Astrocyte (in vitro differentiated cells and primary cell): ENCODE data around the gene TIPIN. TPM values are rescaled to one million over a fixed set of nuclear protein-coding genes. Genes with fewer than 3 reads are reported as not detected.

Source experiments
- DNase-seq: peaks from one replicate; pipeline ENCODE4 v3.0.0-alpha.2; 2010; ENCODE audit warnings: low read depth
- FAIRE-seq: peaks from 2 replicates; lab custom pipeline; 2011; peaks lifted over from hg19 to GRCh38; lab: Jason Lieb, UNC
- H2AFZ ChIP-seq: 2 replicates; pipeline ENCODE4 v1.6.0; 2012; ENCODE audit warnings: low read depth, low read length, inconsistent platforms
- H3K27ac ChIP-seq: 2 replicates; pipeline ENCODE4 v1.5.1; 2011; ENCODE audit warnings: low read depth, low read length, inconsistent platforms
- H3K27me3 ChIP-seq: 2 replicates; pipeline ENCODE4 v1.6.0; 2011; ENCODE audit warnings: low read length, inconsistent platforms; ENCODE audit not compliant: insufficient read depth
- H3K36me3 ChIP-seq: 2 replicates; pipeline ENCODE4 v1.5.1; 2011; ENCODE audit warnings: low read length, inconsistent platforms; ENCODE audit not compliant: insufficient read depth
- H3K4me1 ChIP-seq: 2 replicates; pipeline ENCODE4 v1.5.1; 2011; ENCODE audit warnings: low read length, inconsistent platforms; ENCODE audit not compliant: insufficient read depth
- H3K4me2 ChIP-seq: 2 replicates; pipeline ENCODE4 v1.6.0; 2012; ENCODE audit warnings: low read length, inconsistent platforms
- H3K4me3 ChIP-seq: 2 replicates; pipeline ENCODE4 v1.5.1; 2011; ENCODE audit warnings: low read depth, mild to moderate bottlenecking, low read length, inconsistent platforms; ENCODE audit not compliant: insufficient read depth
- H3K79me2 ChIP-seq: 2 replicates; pipeline ENCODE4 v1.6.0; 2012; ENCODE audit warnings: mild to moderate bottlenecking, low read length, inconsistent platforms; ENCODE audit not compliant: insufficient read depth
- H3K9ac ChIP-seq: 2 replicates; pipeline ENCODE4 v1.6.0; 2012; ENCODE audit warnings: mild to moderate bottlenecking, low read length, inconsistent platforms
- H3K9me3 ChIP-seq: 2 replicates; pipeline ENCODE4 v1.5.1; 2012; ENCODE audit warnings: low read depth, mild to moderate bottlenecking, low read length, inconsistent platforms; ENCODE audit not compliant: insufficient read depth
- H4K20me1 ChIP-seq: 2 replicates; pipeline ENCODE4 v1.6.0; 2012; ENCODE audit warnings: low read length, inconsistent platforms; ENCODE audit not compliant: insufficient read depth
- H3K27ac Mint-ChIP-seq: one replicate; pipeline ENCODE4 v1.8.0; 2021; ENCODE audit warnings: mild to moderate bottlenecking, mixed read lengths; ENCODE audit not compliant: unreplicated experiment
- H3K27me3 Mint-ChIP-seq: one replicate; pipeline ENCODE4 v1.8.0; 2021; ENCODE audit warnings: low read depth, mixed read lengths; ENCODE audit not compliant: unreplicated experiment
- H3K36me3 Mint-ChIP-seq: one replicate; pipeline ENCODE4 v1.8.0; 2021; ENCODE audit warnings: low read depth, mixed read lengths; ENCODE audit not compliant: unreplicated experiment
- H3K4me1 Mint-ChIP-seq: one replicate; pipeline ENCODE4 v1.8.0; 2021; ENCODE audit warnings: low read depth, mixed read lengths; ENCODE audit not compliant: unreplicated experiment
- H3K4me3 Mint-ChIP-seq: one replicate; pipeline ENCODE4 v1.8.0; 2021; ENCODE audit warnings: mild to moderate bottlenecking, moderate library complexity, mixed read lengths; ENCODE audit not compliant: unreplicated experiment
- H3K9me3 Mint-ChIP-seq: one replicate; pipeline ENCODE4 v1.8.0; 2021; ENCODE audit warnings: mild to moderate bottlenecking, mixed read lengths; ENCODE audit not compliant: unreplicated experiment
- EZH2 ChIP-seq: IDR thresholded peaks from 2 replicates; pipeline ENCODE4 v1.6.1; 2012; ENCODE audit warnings: mild to moderate bottlenecking, low read length, inconsistent platforms; ENCODE audit not compliant: insufficient read depth
- total RNA-seq: library from RNA; stranded (reverse); gene quantifications from 2 replicates; pipeline ENCODE4 v1.2.1, GENCODE V29; 2021
- TF ChIP-seq, protein P1 (sequence below): IDR thresholded peaks from 2 replicates; pipeline ENCODE4 v1.5.1; 2011; ENCODE audit warnings: low read depth, mild to moderate bottlenecking, inconsistent platforms, low read length, moderate library complexity; ENCODE audit not compliant: insufficient read depth

TIPIN gene
- total RNA-seq, 1 donor from 2014 or later, result 5.6 TPM

DNA sequence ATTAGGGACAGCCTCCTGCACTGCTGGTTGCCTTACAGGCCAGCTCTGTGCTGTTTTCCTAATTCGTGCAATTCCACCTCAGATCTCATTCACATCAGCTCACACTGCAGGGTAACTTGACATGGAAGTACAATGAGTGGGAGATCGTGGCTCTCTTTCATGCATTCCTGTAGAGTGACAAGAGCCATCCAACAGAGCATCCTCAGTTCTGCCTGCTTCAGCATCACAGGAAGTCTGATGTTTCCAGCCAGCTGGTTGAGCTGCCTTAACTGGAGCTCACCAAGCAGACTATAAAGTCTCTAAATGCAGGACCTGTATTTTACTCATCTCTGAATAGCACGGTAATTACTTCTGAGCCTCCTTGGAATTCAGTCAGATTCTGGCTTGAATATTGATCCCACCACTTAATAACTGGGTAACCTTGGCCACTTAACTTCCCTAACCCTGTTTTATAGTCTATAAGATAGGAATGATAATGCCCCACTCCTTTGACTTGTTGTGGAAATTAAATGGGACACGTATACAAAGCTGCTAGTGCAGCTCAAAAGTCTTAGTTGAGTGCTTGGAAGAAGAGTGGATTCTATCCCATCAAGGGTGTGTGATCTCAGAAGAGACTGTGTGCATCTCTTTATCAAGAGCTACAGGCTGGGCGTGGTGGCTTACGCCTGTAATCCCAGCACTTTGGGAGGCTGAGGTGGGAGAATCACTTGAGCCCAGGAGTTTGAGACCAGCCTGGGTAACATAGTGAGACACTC, 64.5 kb downstream of the TIPIN start:
- H3K4me1 Mint-ChIP-seq, result peaks cover 15% of the 10 kb centered on the region
- H3K4me3 Mint-ChIP-seq, result peak overlapping the region; percentile 77
- Histone ChIP-seq H3K4me1 (peaks cover 17% of the 10 kb centered on the region), H3K27ac (no peak overlapping the region), H2AFZ (no peak overlapping the region), H3K4me3 (no peak overlapping the region), H3K9ac (no peak overlapping the region), H4K20me1 (no peaks in the 10 kb centered on the region), H3K36me3 (no peaks in the 10 kb centered on the region), H3K79me2 (no peaks in the 10 kb centered on the region), H3K27me3 (no peaks in the 10 kb centered on the region), H3K4me2 (no peak overlapping the region), H3K9me3 (no peaks in the 10 kb centered on the region)
- H3K27me3 Mint-ChIP-seq, result no peaks in the 10 kb centered on the region
- FAIRE-seq (no peak), DNase-seq (no peak)
- H3K36me3 Mint-ChIP-seq, result no peaks in the 10 kb centered on the region
- H3K9me3 Mint-ChIP-seq, result no peaks in the 10 kb centered on the region
- TF ChIP-seq, protein P1, sequence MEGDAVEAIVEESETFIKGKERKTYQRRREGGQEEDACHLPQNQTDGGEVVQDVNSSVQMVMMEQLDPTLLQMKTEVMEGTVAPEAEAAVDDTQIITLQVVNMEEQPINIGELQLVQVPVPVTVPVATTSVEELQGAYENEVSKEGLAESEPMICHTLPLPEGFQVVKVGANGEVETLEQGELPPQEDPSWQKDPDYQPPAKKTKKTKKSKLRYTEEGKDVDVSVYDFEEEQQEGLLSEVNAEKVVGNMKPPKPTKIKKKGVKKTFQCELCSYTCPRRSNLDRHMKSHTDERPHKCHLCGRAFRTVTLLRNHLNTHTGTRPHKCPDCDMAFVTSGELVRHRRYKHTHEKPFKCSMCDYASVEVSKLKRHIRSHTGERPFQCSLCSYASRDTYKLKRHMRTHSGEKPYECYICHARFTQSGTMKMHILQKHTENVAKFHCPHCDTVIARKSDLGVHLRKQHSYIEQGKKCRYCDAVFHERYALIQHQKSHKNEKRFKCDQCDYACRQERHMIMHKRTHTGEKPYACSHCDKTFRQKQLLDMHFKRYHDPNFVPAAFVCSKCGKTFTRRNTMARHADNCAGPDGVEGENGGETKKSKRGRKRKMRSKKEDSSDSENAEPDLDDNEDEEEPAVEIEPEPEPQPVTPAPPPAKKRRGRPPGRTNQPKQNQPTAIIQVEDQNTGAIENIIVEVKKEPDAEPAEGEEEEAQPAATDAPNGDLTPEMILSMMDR, result no peak
- TF ChIP-seq EZH2, result no peak
- peak overlapping the region; percentile 62 for H3K27ac Mint-ChIP-seq

DNA sequence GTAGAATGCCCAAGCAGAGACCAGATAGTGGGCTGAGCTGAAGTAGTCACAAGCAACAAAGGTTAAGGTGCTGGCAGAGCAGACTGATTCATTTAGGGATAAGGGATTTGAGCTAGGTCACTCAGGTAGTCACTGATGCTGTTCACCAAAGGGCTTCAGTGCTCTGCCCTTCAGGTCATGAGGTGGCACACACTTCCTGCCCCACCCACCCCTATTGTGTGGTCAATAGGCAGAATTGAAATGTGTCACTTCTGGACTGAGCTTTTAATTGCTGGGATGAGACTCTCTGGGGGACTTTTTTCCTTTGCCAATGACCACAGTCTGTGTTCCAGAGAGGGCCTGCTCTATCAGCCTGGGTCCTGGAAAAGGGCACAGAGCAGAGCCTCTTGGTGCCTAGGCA, 66.0 kb downstream of the TIPIN start:
- Mint-ChIP-seq H3K9me3 (no peaks in the 10 kb centered on the region), H3K4me3 (no peak overlapping the region), H3K27me3 (no peaks in the 10 kb centered on the region), H3K36me3 (no peaks in the 10 kb centered on the region), H3K4me1 (peaks cover 15% of the 10 kb centered on the region), H3K27ac (no peak overlapping the region)
- Histone ChIP-seq H2AFZ (no peak overlapping the region), H3K9ac (no peak overlapping the region), H3K36me3 (no peaks in the 10 kb centered on the region), H3K4me1 (peaks cover 17% of the 10 kb centered on the region), H4K20me1 (no peaks in the 10 kb centered on the region), H3K9me3 (no peaks in the 10 kb centered on the region), H3K27me3 (no peaks in the 10 kb centered on the region), H3K79me2 (no peaks in the 10 kb centered on the region), H3K4me3 (no peak overlapping the region), H3K27ac (no peak overlapping the region), H3K4me2 (no peak overlapping the region)
- no peak for TF ChIP-seq EZH2
- DNase-seq (no peak), FAIRE-seq (no peak)

- Histone ChIP-seq H3K4me3 (no peak overlapping the region), H3K4me2 (no peak overlapping the region), H3K79me2 (no peaks in the 10 kb centered on the region), H3K9me3 (no peaks in the 10 kb centered on the region), H3K9ac (no peak overlapping the region), H3K27ac (no peak overlapping the region), H3K4me1 (peaks cover 16% of the 10 kb centered on the region), H2AFZ (no peak overlapping the region), H3K27me3 (no peaks in the 10 kb centered on the region), H3K36me3 (no peaks in the 10 kb centered on the region), H4K20me1 (no peaks in the 10 kb centered on the region)
- Mint-ChIP-seq H3K4me3 (no peak overlapping the region), H3K36me3 (no peaks in the 10 kb centered on the region), H3K4me1 (peaks cover 11% of the 10 kb centered on the region), H3K27me3 (no peaks in the 10 kb centered on the region), H3K9me3 (no peaks in the 10 kb centered on the region), H3K27ac (no peak overlapping the region)
- no peak for FAIRE-seq
- no peak for DNase-seq
- TF ChIP-seq, protein P1, result no peak
- no peak for TF ChIP-seq EZH2
Measured at GRCh38 chr15:66290007-66290406, 66.5 kb downstream of the TIPIN start.
